Stimulated activated CD8-positive, alpha-beta memory T cell treated with anti-CD3 and anti-CD28 coated beads, Interleukin-4, amount 100 ng/mL, for 4 hours (primary cell): Measurements from ENCODE around the gene ADCYAP1R1.
"Not testable (repeated sequence)": the region's sequence is repeated elsewhere in the genome, so short reads cannot be mapped to it uniquely, and the experiment has no call there.

Source experiments
- DNase-seq, 2 donors: peaks; one replicate each; pipeline ENCODE4 v3.0.0-alpha.2; 2020; ENCODE audit warnings: low read depth in 2 of 2, low spot score in 1 of 2

The ADCYAP1R1 gene

GRCh38 chr7:31126976-31127375, 74.9 kb downstream of the ADCYAP1R1 start:
- DNase-seq = no peak

- DNase-seq = no peak
Measured at GRCh38 chr7:31129067-31129466, 77.0 kb downstream of the ADCYAP1R1 start.

GRCh38 chr7:31133497-31133896, 81.4 kb downstream of the ADCYAP1R1 start:
- DNase-seq = no peak

- DNase-seq = no peak
Measured at GRCh38 chr7:31134246-31135188, 82.4 kb downstream of the ADCYAP1R1 start.

GRCh38 chr7:31137234-31137633, 85.1 kb downstream of the ADCYAP1R1 start:
- DNase-seq = no peak

- no peak for DNase-seq
Measured at GRCh38 chr7:31145339-31145738, 93.2 kb downstream of the ADCYAP1R1 start.

- DNase-seq = no peak
Measured at GRCh38 chr7:31146030-31146429, 93.9 kb downstream of the ADCYAP1R1 start.

- DNase-seq = no peak
Measured at GRCh38 chr7:31146538-31146937, 94.4 kb downstream of the ADCYAP1R1 start.

- DNase-seq = no peak
Measured at GRCh38 chr7:31151849-31152248, 99.7 kb downstream of the ADCYAP1R1 start.

GRCh38 chr7:31153318-31153717, 101.2 kb downstream of the ADCYAP1R1 start:
- DNase-seq = not testable (repeated sequence)

GRCh38 chr7:31160941-31161340, 108.8 kb downstream of the ADCYAP1R1 start:
- no peak for DNase-seq
